ENCODE results near the gene RUFY4. TPM values are rescaled to one million over a fixed set of nuclear protein-coding genes. Genes with fewer than 3 reads are reported as not detected.

The RUFY4 gene
- total RNA-seq, 6 experiments from 2014 or later, result not detected

- Mint-ChIP-seq H3K27ac (no peak overlapping the region), H3K27me3 (ENCODE audit: insufficient read depth) (peaks cover 35% of the 10 kb centered on the region), H3K4me1 (ENCODE audit: low read depth) (no peaks in the 10 kb centered on the region), H3K9me3 (peaks cover 13% of the 10 kb centered on the region), H3K36me3 (ENCODE audit: low read depth) (peaks cover 7% of the 10 kb centered on the region), H3K4me3 (no peak overlapping the region)
- DNase-seq, result no peak
- no peak for TF ChIP-seq CTCF (IDR thresholded peaks at IDR 0.05)
These were observed 22.8 kb upstream of the RUFY4 start for GRCh38 chr2:218046238-218046637.

- Mint-ChIP-seq H3K4me1 (ENCODE audit: low read depth) (no peaks in the 10 kb centered on the region), H3K27ac (no peak overlapping the region), H3K4me3 (no peak overlapping the region), H3K36me3 (ENCODE audit: low read depth) (peaks cover 7% of the 10 kb centered on the region), H3K9me3 (peaks cover 13% of the 10 kb centered on the region), H3K27me3 (ENCODE audit: insufficient read depth) (peaks cover 30% of the 10 kb centered on the region)
- no peak for DNase-seq
- no peak for TF ChIP-seq CTCF (IDR thresholded peaks at IDR 0.05)
These were observed 21.4 kb upstream of the RUFY4 start for GRCh38 chr2:218047536-218048225.

GRCh38 chr2:218051903-218052302 lies 17.1 kb upstream of the RUFY4 start:
- no peak overlapping the region for H3K27ac Mint-ChIP-seq
- DNase-seq, result no peak
- H3K36me3 Mint-ChIP-seq (ENCODE audit: low read depth), result peaks cover 7% of the 10 kb centered on the region
- H3K4me1 Mint-ChIP-seq (ENCODE audit: low read depth), result no peaks in the 10 kb centered on the region; the same call in 1 of the 2 replicates
- H3K4me3 Mint-ChIP-seq, result no peak overlapping the region
- no peak for TF ChIP-seq CTCF (IDR thresholded peaks at IDR 0.05)
- H3K27me3 Mint-ChIP-seq (ENCODE audit: insufficient read depth), result peaks cover 26% of the 10 kb centered on the region
- H3K9me3 Mint-ChIP-seq, result peaks cover 13% of the 10 kb centered on the region

- DNase-seq, result no peak
- no peaks in the 10 kb centered on the region for H3K36me3 Mint-ChIP-seq (ENCODE audit: low read depth)
- no peak overlapping the region for H3K27ac Mint-ChIP-seq
- H3K9me3 Mint-ChIP-seq, result no peaks in the 10 kb centered on the region
- H3K4me1 Mint-ChIP-seq (ENCODE audit: low read depth), result no peaks in the 10 kb centered on the region; the same call in 1 of the 2 replicates
- no peak for TF ChIP-seq CTCF (IDR thresholded peaks at IDR 0.05)
- H3K4me3 Mint-ChIP-seq, result no peak overlapping the region
- peaks cover 47% of the 10 kb centered on the region for H3K27me3 Mint-ChIP-seq (ENCODE audit: insufficient read depth)
These were observed 9.8 kb upstream of the RUFY4 start for GRCh38 chr2:218059289-218059688.

- Mint-ChIP-seq H3K27ac (no peak overlapping the region), H3K36me3 (ENCODE audit: low read depth) (no peaks in the 10 kb centered on the region), H3K4me1 (ENCODE audit: low read depth) (no peaks in the 10 kb centered on the region; the same call in 1 of the 2 replicates), H3K4me3 (no peak overlapping the region), H3K27me3 (ENCODE audit: insufficient read depth) (peaks cover 53% of the 10 kb centered on the region), H3K9me3 (no peaks in the 10 kb centered on the region)
- TF ChIP-seq CTCF (IDR thresholded peaks at IDR 0.05), result no peak
- DNase-seq, result no peak
These were observed 8.9 kb upstream of the RUFY4 start for GRCh38 chr2:218060118-218060517.

Measured in HFFc6 (cell line).